ENCODE measurements around the gene SGK2. TPM values are rescaled to one million over a fixed set of nuclear protein-coding genes. Genes with fewer than 3 reads are reported as not detected.

The SGK2 gene
- total and polyA plus RNA-seq, 9 of the 15 experiments (the other 6 are each of a cell fraction or from before 2014, with no cell fraction given): 0.07 to 0.31 (median 0.15) TPM; not detected in 2

GRCh38 chr20:43576108-43576507 is 17.3 kb downstream of the SGK2 start:
- Histone ChIP-seq H3K9ac (ENCODE audit: insufficient read depth in 1 of 2, low read depth in 2 of 2, low read length in 2 of 2) (peak overlapping the region in 1 of 2 experiments; percentile 41; a peak in 2 of 4 replicates), H3K9me1 (ENCODE audit: control insufficient read depth, insufficient read depth, low read length) (no peaks in the 10 kb centered on the region), H3K9me3 (replicated peaks; ENCODE audit: control insufficient read depth, insufficient read depth, low read depth, low read length) (no peaks in the 10 kb centered on the region), H3K27me3 (ENCODE audit: control insufficient read depth in 2 of 2, insufficient read depth in 2 of 2, low read length in 2 of 2) (no peaks in the 10 kb centered on the region), H3K4me2 (ENCODE audit: insufficient read depth, low read length) (no peak overlapping the region), H3K36me3 (ENCODE audit: control insufficient read depth, insufficient read depth, low read length) (no peaks in the 10 kb centered on the region), H3K79me2 (ENCODE audit: control insufficient read depth, insufficient read depth, low read length) (no peaks in the 10 kb centered on the region), H3K4me3 (no peak overlapping the region), H2AFZ (ENCODE audit: low read depth, low read length) (no peak overlapping the region), H4K20me1 (replicated peaks; ENCODE audit: control insufficient read depth, insufficient read depth, low read length) (no peaks in the 10 kb centered on the region), H3K27ac (ENCODE audit: extremely low read depth, low read depth, low read length) (no peak overlapping the region), H3K4me1 (replicated peaks in 1 of 2; ENCODE audit: control insufficient read depth in 2 of 2, insufficient read depth in 2 of 2, low read length in 2 of 2) (peaks cover 14 to 22% of the 10 kb centered on the region in 2 experiments)
- FAIRE-seq (no peak), ATAC-seq (no peak), DNase-seq (ENCODE audit: extremely low read depth in 1 of 4, low spot score in 3 of 4) (no peak)
- 63% methylated on average over 6 of the region's 10 CpGs for WGBS (ENCODE audit: insufficient coverage, low coverage, missing lambda C conversion rate)
- intact Hi-C loops (cut with micrococcal nuclease): no loop called here
- TF ChIP-seq, protein P1, sequence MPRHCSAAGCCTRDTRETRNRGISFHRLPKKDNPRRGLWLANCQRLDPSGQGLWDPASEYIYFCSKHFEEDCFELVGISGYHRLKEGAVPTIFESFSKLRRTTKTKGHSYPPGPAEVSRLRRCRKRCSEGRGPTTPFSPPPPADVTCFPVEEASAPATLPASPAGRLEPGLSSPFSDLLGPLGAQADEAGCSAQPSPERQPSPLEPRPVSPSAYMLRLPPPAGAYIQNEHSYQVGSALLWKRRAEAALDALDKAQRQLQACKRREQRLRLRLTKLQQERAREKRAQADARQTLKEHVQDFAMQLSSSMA (CRISPR knock-in tag; IDR thresholded peaks at IDR 0.05): no peak
- TF ChIP-seq THRAP3 (IDR thresholded peaks at IDR 0.05; ENCODE audit: borderline replicate concordance) (no peak), GMEB1 (CRISPR knock-in tag; IDR thresholded peaks at IDR 0.05) (no peak), RFX7 (CRISPR knock-in tag; IDR thresholded peaks at IDR 0.05) (no peak), NRF1 (conservative IDR thresholded peaks at IDR 0.05 in 1 of 2, IDR thresholded peaks at IDR 0.05 in 1 of 2) (no peak)
- TF ChIP-seq, protein P2, sequence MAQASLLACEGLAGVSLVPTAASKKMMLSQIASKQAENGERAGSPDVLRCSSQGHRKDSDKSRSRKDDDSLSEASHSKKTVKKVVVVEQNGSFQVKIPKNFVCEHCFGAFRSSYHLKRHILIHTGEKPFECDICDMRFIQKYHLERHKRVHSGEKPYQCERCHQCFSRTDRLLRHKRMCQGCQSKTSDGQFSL (CRISPR knock-in tag; IDR thresholded peaks at IDR 0.05): no peak
- TF ChIP-seq, protein P2 (tag; IDR thresholded peaks at IDR 0.05): no peak
- CTCF ChIA-PET (ENCODE audit: low intra/inter-chr PET ratio): no interaction called here
- BruUV-seq (replicated peaks): no TSS peak
- POLR2A ChIA-PET: interaction anchor here (1.1 to 1.3 kb wide), 2 partner anchors 13 kb away, joined by 3 to 4 read pairs; no protein-coding TSS in a partner anchor
- in situ Hi-C loops (cut with MboI): no loop called here

Measured in K562 (cell line).